ENCODE data around the gene PROSER3.

GRCh38 chr19:35731353-35731752, 26.6 kb upstream of the PROSER3 start:
- TF ChIP-seq, protein P1, sequence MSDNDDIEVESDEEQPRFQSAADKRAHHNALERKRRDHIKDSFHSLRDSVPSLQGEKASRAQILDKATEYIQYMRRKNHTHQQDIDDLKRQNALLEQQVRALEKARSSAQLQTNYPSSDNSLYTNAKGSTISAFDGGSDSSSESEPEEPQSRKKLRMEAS (IDR thresholded peaks at IDR 0.05; ENCODE audit: insufficient read depth, insufficient read length): no peak
- TF ChIP-seq, protein P2, sequence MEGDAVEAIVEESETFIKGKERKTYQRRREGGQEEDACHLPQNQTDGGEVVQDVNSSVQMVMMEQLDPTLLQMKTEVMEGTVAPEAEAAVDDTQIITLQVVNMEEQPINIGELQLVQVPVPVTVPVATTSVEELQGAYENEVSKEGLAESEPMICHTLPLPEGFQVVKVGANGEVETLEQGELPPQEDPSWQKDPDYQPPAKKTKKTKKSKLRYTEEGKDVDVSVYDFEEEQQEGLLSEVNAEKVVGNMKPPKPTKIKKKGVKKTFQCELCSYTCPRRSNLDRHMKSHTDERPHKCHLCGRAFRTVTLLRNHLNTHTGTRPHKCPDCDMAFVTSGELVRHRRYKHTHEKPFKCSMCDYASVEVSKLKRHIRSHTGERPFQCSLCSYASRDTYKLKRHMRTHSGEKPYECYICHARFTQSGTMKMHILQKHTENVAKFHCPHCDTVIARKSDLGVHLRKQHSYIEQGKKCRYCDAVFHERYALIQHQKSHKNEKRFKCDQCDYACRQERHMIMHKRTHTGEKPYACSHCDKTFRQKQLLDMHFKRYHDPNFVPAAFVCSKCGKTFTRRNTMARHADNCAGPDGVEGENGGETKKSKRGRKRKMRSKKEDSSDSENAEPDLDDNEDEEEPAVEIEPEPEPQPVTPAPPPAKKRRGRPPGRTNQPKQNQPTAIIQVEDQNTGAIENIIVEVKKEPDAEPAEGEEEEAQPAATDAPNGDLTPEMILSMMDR (IDR thresholded peaks at IDR 0.05; ENCODE audit: extremely low read depth in 1 of 2, insufficient read depth in 1 of 2, low read depth in 1 of 2, low read length in 2 of 2): no peak
- TF ChIP-seq GATA2 (IDR thresholded peaks at IDR 0.05; ENCODE audit: insufficient read depth, insufficient read length, low read depth, low read length): no peak
